GM18907 (cell line): ENCODE data around the gene SLC26A9.

Experiments used
- ATAC-seq: cut with Tn5 transposase; IDR thresholded peaks from one replicate; pipeline ENCODE4 v1.9.1; 2021; ENCODE audit warnings: mild to moderate bottlenecking, moderate library complexity; ENCODE audit not compliant: unreplicated experiment

Gene SLC26A9

GRCh38 chr1:205943245-205943644, at the start of gene SLC26A9:
TSS of gene SLC26A9 (minus strand) at chr1:205943456. CDS start at chr1:205935820, 7,636 bp downstream.
- ATAC-seq, result no peak

GRCh38 chr1:205992218-205992882, 49.1 kb upstream of the SLC26A9 start:
- no peak for ATAC-seq

- no peak for ATAC-seq
Measured at GRCh38 chr1:205991237-205991636, 48.0 kb upstream of the SLC26A9 start.

GRCh38 chr1:205990226-205990625, 47.0 kb upstream of the SLC26A9 start:
- no peak for ATAC-seq

GRCh38 chr1:205989786-205990185, 46.5 kb upstream of the SLC26A9 start:
- ATAC-seq, result no peak

GRCh38 chr1:205988585-205988995, 45.3 kb upstream of the SLC26A9 start:
- no peak for ATAC-seq

GRCh38 chr1:205986861-205987260, 43.6 kb upstream of the SLC26A9 start:
- ATAC-seq, result no peak

GRCh38 chr1:205986292-205986691, 43.0 kb upstream of the SLC26A9 start:
- ATAC-seq, result no peak

GRCh38 chr1:205985330-205986005, 42.2 kb upstream of the SLC26A9 start:
- no peak for ATAC-seq

- ATAC-seq, result no peak
Measured at GRCh38 chr1:205983925-205984725, 40.9 kb upstream of the SLC26A9 start.

GRCh38 chr1:205981257-205981656, 38.0 kb upstream of the SLC26A9 start:
- ATAC-seq, result no peak

- no peak for ATAC-seq
Measured at GRCh38 chr1:205980237-205980870, 37.1 kb upstream of the SLC26A9 start.

GRCh38 chr1:205979301-205979700, 36.0 kb upstream of the SLC26A9 start:
- no peak for ATAC-seq

- no peak for ATAC-seq
Measured at GRCh38 chr1:205978676-205979075, 35.4 kb upstream of the SLC26A9 start.

GRCh38 chr1:205977402-205978014, 34.3 kb upstream of the SLC26A9 start:
- ATAC-seq, result peak; percentile 67

- ATAC-seq, result no peak
Measured at GRCh38 chr1:205976708-205977401, 33.6 kb upstream of the SLC26A9 start.

- no peak for ATAC-seq
Measured at GRCh38 chr1:205976036-205976435, 32.8 kb upstream of the SLC26A9 start.

GRCh38 chr1:205975387-205975998, 32.2 kb upstream of the SLC26A9 start:
- no peak for ATAC-seq

GRCh38 chr1:205974712-205975111, 31.5 kb upstream of the SLC26A9 start:
- ATAC-seq, result no peak
